ENCODE data around the gene PCDH9. TPM values are rescaled to one million over a fixed set of nuclear protein-coding genes. Genes with fewer than 3 reads are reported as not detected.

PCDH9 gene
- total and polyA plus RNA-seq, 10 of the 15 experiments (the other 5 are each of a cell fraction or from before 2014, with no cell fraction given), result 0.02 to 2.3 (median 0.05) TPM; not detected in 1

DNA sequence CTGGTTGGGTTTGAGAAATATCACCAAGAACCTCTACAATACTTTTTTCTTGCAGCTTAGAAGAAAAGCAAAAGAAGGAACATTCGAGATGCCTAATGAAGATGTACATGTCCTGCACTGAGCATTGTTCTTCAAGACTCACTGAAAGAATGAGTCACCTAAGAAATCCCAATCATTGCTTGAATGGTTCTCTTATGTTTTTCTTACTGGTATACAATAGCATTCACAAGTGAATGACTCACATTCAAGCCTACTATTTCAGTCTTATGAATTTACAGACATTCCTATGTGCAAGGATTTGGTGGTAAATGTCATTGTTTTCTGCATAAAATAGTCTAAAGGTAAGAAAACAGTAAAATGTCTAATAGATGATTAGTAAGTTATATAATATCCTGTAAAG is 594.6 kb downstream of the PCDH9 start:
- BruUV-seq (replicated peaks), result no TSS peak
- CTCF ChIA-PET, result interaction anchor here (1.2 kb wide), 1 partner anchor 24 kb away, joined by 3 read pairs; no protein-coding TSS in a partner anchor
- H3K4me2 ChIP-seq (ENCODE audit: control insufficient read depth, insufficient read depth), result no peak overlapping the region
- ATAC-seq (peak; percentile 46; the same call in 2 of the 3 replicates), DNase-seq (ENCODE audit: low read depth, low spot score) (no peak), FAIRE-seq (no peak)
- H3K27me3 ChIP-seq (replicated peaks in 1 of 2; ENCODE audit: control insufficient read depth in 2 of 2, insufficient read depth in 2 of 2, low read length in 1 of 2), result no peaks in the 10 kb centered on the region
- POLR2A ChIA-PET, result no interaction called here
- no peak overlapping the region for H3K27ac ChIP-seq (ENCODE audit: control insufficient read depth, insufficient read depth)
- intact Hi-C loops (cut with micrococcal nuclease; ENCODE audit: unreplicated experiment) (no loop called here), in situ Hi-C loops (cut with MboI) (no loop called here)
- H2AFZ ChIP-seq (ENCODE audit: control insufficient read depth, low read depth, low read length), result no peak overlapping the region
- H3K79me2 ChIP-seq (ENCODE audit: control insufficient read depth, insufficient read depth, low read length), result no peaks in the 10 kb centered on the region
- H4K20me1 ChIP-seq (ENCODE audit: control insufficient read depth, insufficient read depth), result no peaks in the 10 kb centered on the region
- no peaks in the 10 kb centered on the region for H3K36me3 ChIP-seq (ENCODE audit: control insufficient read depth in 2 of 2, insufficient read depth in 2 of 2, low read length in 1 of 2)
- no peaks in the 10 kb centered on the region for H3K4me1 ChIP-seq (ENCODE audit: control insufficient read depth, insufficient read depth, low read length)
- SMC1A ChIA-PET (ENCODE audit: uncharacterized antibody, unreplicated experiment), result interaction anchor here (0.8 kb wide), 1 partner anchor 19 kb away, joined by 3 read pairs; no protein-coding TSS in a partner anchor
- WGBS (ENCODE audit: insufficient coverage, insufficient replicate concordance, low lambda C conversion rate, missing lambda C conversion rate), result 0% methylated on average over 1 of the region's 1 CpG
- no peak for TF ChIP-seq MTA3 (IDR thresholded peaks at IDR 0.05; ENCODE audit: borderline replicate concordance, low read length)
- no peak for TF ChIP-seq SIN3A (IDR thresholded peaks at IDR 0.05; ENCODE audit: low read depth, low read length)
- TF ChIP-seq NR2C1 (IDR thresholded peaks at IDR 0.05), result no peak
- TF ChIP-seq, protein P1, sequence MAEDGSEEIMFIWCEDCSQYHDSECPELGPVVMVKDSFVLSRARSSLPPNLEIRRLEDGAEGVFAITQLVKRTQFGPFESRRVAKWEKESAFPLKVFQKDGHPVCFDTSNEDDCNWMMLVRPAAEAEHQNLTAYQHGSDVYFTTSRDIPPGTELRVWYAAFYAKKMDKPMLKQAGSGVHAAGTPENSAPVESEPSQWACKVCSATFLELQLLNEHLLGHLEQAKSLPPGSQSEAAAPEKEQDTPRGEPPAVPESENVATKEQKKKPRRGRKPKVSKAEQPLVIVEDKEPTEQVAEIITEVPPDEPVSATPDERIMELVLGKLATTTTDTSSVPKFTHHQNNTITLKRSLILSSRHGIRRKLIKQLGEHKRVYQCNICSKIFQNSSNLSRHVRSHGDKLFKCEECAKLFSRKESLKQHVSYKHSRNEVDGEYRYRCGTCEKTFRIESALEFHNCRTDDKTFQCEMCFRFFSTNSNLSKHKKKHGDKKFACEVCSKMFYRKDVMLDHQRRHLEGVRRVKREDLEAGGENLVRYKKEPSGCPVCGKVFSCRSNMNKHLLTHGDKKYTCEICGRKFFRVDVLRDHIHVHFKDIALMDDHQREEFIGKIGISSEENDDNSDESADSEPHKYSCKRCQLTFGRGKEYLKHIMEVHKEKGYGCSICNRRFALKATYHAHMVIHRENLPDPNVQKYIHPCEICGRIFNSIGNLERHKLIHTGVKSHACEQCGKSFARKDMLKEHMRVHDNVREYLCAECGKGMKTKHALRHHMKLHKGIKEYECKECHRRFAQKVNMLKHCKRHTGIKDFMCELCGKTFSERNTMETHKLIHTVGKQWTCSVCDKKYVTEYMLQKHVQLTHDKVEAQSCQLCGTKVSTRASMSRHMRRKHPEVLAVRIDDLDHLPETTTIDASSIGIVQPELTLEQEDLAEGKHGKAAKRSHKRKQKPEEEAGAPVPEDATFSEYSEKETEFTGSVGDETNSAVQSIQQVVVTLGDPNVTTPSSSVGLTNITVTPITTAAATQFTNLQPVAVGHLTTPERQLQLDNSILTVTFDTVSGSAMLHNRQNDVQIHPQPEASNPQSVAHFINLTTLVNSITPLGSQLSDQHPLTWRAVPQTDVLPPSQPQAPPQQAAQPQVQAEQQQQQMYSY (CRISPR knock-in tag; IDR thresholded peaks at IDR 0.05), result no peak
- TF ChIP-seq KLF5 (IDR thresholded peaks at IDR 0.05; ENCODE audit: partially characterized antibody), result no peak
- no peak for TF ChIP-seq CHD4 (IDR thresholded peaks at IDR 0.05)
- no peak for TF ChIP-seq GATAD2B (conservative IDR thresholded peaks at IDR 0.05; ENCODE audit: low read depth)
- no peak for TF ChIP-seq DPF2 (IDR thresholded peaks at IDR 0.05)
- TF ChIP-seq MYC (IDR thresholded peaks at IDR 0.05; ENCODE audit: insufficient read depth, insufficient read length, insufficient replicate concordance, low read length, severe bottlenecking), result no peak
- TF ChIP-seq, protein P2, sequence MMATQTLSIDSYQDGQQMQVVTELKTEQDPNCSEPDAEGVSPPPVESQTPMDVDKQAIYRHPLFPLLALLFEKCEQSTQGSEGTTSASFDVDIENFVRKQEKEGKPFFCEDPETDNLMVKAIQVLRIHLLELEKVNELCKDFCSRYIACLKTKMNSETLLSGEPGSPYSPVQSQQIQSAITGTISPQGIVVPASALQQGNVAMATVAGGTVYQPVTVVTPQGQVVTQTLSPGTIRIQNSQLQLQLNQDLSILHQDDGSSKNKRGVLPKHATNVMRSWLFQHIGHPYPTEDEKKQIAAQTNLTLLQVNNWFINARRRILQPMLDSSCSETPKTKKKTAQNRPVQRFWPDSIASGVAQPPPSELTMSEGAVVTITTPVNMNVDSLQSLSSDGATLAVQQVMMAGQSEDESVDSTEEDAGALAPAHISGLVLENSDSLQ (IDR thresholded peaks at IDR 0.05), result no peak
- H3K4me3 ChIP-seq, result no peak overlapping the region
- no peak overlapping the region for H3K9ac ChIP-seq (ENCODE audit: control insufficient read depth, insufficient read depth, low read length)
- RAD21 ChIA-PET (ENCODE audit: unreplicated experiment), result no interaction called here
- no peaks in the 10 kb centered on the region for H3K9me3 ChIP-seq (replicated peaks; ENCODE audit: control insufficient read depth, insufficient read depth, low read length)
